LNCAP (cell line): ENCODE data around the gene FN3K.

Source experiments
- TF ChIP-seq, protein P1 (sequence below): fragments of 450-650 bp; IDR thresholded peaks from 2 replicates; pipeline ENCODE4 v1.5.1; 2017; ENCODE audit warnings: mild to moderate bottlenecking

The FN3K gene

DNA sequence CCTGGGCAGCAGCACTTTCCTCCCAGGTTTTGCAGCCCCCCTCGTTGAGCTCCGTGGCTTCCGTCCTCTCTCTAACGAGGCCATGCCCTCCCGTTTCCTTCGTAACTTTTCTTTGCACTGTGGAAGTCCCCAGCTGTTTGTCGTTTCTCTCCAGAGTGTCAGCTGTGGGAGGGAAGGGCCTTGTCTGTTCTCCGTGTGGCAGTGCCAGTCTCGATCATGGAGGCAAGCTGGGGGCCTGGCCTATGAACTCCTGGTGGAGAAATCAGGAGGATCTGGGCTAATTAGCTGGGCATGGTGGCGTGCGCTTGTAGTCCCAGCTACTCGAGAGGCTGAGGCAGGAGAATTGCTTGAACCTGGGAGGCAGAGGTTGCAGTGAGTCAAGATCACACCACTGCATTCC, 44.8 kb downstream of the FN3K start:
- TF ChIP-seq, protein P1, sequence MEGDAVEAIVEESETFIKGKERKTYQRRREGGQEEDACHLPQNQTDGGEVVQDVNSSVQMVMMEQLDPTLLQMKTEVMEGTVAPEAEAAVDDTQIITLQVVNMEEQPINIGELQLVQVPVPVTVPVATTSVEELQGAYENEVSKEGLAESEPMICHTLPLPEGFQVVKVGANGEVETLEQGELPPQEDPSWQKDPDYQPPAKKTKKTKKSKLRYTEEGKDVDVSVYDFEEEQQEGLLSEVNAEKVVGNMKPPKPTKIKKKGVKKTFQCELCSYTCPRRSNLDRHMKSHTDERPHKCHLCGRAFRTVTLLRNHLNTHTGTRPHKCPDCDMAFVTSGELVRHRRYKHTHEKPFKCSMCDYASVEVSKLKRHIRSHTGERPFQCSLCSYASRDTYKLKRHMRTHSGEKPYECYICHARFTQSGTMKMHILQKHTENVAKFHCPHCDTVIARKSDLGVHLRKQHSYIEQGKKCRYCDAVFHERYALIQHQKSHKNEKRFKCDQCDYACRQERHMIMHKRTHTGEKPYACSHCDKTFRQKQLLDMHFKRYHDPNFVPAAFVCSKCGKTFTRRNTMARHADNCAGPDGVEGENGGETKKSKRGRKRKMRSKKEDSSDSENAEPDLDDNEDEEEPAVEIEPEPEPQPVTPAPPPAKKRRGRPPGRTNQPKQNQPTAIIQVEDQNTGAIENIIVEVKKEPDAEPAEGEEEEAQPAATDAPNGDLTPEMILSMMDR, result no peak

- TF ChIP-seq, protein P1, result no peak
Observed at GRCh38 chr17:82780971-82781893, 45.8 kb downstream of the FN3K start.

DNA sequence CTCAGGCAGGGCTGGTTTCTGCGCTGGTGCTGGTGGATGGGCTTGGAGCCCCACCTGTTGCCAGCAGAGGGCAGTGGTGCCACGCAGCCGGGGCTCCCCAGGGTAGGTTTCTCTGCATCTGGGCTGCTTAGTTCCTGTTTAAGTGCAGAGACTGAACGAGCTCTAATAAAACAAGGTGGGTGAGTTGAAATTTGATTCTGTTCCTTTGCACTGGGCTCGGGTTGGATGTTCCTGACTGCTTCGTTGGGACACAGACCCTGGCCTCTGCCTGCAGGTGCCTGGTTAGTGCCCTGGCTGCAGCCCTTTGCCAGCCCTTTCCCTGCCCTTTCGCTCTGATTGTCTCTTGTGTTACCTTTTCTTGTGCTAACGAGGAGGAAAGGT, 46.5 kb downstream of the FN3K start:
- TF ChIP-seq, protein P1, result peak; percentile 98

DNA sequence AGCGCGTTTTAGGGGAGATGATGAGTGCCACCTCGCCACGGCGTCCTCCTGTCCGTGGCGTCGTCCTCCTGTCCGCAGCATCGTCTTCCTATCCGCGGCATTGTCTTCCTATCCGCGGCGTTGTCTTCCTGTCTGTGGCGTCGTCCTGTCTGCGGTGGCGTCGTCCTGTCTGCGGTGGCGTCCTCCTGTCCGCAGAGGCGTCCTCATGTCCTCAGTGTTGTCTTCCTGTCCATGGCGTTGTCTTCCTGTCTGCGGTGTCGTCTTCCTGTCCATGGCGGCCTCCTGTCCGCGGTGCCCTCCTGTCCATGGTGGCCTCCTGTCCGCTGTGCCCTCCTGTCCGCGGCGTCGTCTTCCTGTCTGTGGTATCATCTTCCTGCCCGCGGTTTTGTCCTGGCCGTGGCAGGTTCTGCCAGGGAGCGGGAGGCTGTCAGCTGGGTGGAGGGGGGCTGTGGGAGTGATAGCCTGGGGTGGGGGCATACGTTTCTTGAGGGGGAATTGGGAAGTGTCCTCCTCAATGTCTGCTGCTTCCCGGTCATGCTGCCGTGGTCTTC, 47.3 kb downstream of the FN3K start:
- TF ChIP-seq, protein P1, result no peak

- TF ChIP-seq, protein P1, result no peak
Observed at GRCh38 chr17:82783498-82783897, 48.1 kb downstream of the FN3K start.

GRCh38 chr17:82786427-82786826, 51.0 kb downstream of the FN3K start:
- TF ChIP-seq, protein P1, result no peak

DNA sequence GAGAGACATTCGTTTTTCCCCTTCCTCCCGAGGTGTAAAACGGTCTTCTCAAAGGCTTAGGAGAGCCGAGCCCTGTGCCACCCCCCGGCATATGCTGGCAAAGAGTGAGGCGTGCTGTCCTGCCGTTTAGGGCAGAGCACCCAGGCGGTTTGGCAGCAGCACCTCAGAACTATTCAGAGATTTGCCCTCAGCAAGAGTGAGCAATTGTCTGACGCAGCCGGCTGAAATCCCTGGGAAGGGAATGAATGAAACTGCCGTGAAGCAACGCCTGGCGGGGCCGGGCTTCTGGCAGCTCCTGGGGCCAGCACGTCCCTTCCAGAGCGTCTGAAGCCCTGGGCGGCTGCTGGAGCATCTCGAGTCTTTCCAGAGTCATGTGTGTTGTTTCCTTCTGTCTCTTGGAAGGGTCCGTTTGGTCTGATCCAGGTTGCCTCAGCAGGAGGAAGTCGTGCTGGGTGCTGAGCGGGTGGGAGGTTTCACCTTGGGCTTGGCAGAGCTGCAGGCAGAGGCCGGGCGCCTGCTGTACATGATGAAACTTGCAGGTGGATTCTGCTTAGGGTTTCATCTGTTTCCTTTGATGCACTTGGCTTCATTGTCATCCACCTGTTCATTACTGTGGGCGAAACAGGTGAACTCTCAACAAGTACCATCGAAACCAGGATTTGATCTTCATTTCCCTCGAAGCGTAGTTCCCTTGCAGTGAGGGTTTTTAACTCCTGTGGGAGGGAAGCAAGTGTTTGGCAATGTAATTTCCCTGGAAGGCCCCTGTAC, 51.9 kb downstream of the FN3K start:
- TF ChIP-seq, protein P1, result no peak
